Dermis blood vessel endothelial cell (primary cell): ENCODE measurements around the gene SHISA5. TPM values are rescaled to one million over a fixed set of nuclear protein-coding genes. Genes with fewer than 3 reads are reported as not detected.
"Not testable (repeated sequence)": the region's sequence is repeated elsewhere in the genome, so short reads cannot be mapped to it uniquely, and the experiment has no call there.

ENCODE experiments used
- DNase-seq: peaks from one replicate; pipeline ENCODE4 v3.0.0; 2010
- total RNA-seq: library from RNA; depleted of rRNA; stranded (reverse); fragments of >200 nt; gene quantifications from 2 replicates; pipeline ENCODE4 v1.2.3, GENCODE V29; 2014

Gene SHISA5
- total RNA-seq: 95.5 and 133 TPM in 2 replicates

GRCh38 chr3:48504051-48504946 is at the start of gene SHISA5:
TSS of gene SHISA5 (minus strand) at chr3:48504174. CDS start at chr3:48504094, 80 bp downstream.
- DNase-seq: peak; percentile 85

GRCh38 chr3:48553361-48553760 is 49.4 kb upstream of the SHISA5 start:
- no peak for DNase-seq

GRCh38 chr3:48552111-48552951 is 48.4 kb upstream of the SHISA5 start:
- no peak for DNase-seq

GRCh38 chr3:48551651-48552050 is 47.7 kb upstream of the SHISA5 start:
- DNase-seq: not testable (repeated sequence)

GRCh38 chr3:48548729-48549705 is 45.0 kb upstream of the SHISA5 start:
- peak; percentile 91 for DNase-seq

GRCh38 chr3:48548126-48548525 is 44.2 kb upstream of the SHISA5 start:
- no peak for DNase-seq

- peak; percentile 46 for DNase-seq
Measured at GRCh38 chr3:48546203-48546829, 42.3 kb upstream of the SHISA5 start.

GRCh38 chr3:48544141-48544540 is 40.2 kb upstream of the SHISA5 start:
- DNase-seq: no peak

- peak; percentile 20 for DNase-seq
Measured at GRCh38 chr3:48543271-48543866, 39.4 kb upstream of the SHISA5 start.

- no peak for DNase-seq
Measured at GRCh38 chr3:48538451-48538850, 34.5 kb upstream of the SHISA5 start.

GRCh38 chr3:48536785-48537184 is 32.8 kb upstream of the SHISA5 start:
- DNase-seq: no peak

GRCh38 chr3:48536116-48536515 is 32.1 kb upstream of the SHISA5 start:
- DNase-seq: no peak

- no peak for DNase-seq
Measured at GRCh38 chr3:48535578-48535977, 31.6 kb upstream of the SHISA5 start.

- no peak for DNase-seq
Measured at GRCh38 chr3:48532977-48533337, 29.0 kb upstream of the SHISA5 start.

- no peak for DNase-seq
Measured at GRCh38 chr3:48532271-48532976, 28.4 kb upstream of the SHISA5 start.

GRCh38 chr3:48530701-48531100 is 26.7 kb upstream of the SHISA5 start:
- DNase-seq: not testable (repeated sequence)

GRCh38 chr3:48528754-48529153 is 24.8 kb upstream of the SHISA5 start:
- DNase-seq: no peak

GRCh38 chr3:48528048-48528447 is 24.1 kb upstream of the SHISA5 start:
- DNase-seq: no peak

- no peak for DNase-seq
Measured at GRCh38 chr3:48524970-48525369, 21.0 kb upstream of the SHISA5 start.

GRCh38 chr3:48521635-48522034 is 17.7 kb upstream of the SHISA5 start:
- no peak for DNase-seq

- no peak for DNase-seq
Measured at GRCh38 chr3:48519277-48519643, 15.3 kb upstream of the SHISA5 start.
